ENCODE data around the gene CLCN5.

DNA sequence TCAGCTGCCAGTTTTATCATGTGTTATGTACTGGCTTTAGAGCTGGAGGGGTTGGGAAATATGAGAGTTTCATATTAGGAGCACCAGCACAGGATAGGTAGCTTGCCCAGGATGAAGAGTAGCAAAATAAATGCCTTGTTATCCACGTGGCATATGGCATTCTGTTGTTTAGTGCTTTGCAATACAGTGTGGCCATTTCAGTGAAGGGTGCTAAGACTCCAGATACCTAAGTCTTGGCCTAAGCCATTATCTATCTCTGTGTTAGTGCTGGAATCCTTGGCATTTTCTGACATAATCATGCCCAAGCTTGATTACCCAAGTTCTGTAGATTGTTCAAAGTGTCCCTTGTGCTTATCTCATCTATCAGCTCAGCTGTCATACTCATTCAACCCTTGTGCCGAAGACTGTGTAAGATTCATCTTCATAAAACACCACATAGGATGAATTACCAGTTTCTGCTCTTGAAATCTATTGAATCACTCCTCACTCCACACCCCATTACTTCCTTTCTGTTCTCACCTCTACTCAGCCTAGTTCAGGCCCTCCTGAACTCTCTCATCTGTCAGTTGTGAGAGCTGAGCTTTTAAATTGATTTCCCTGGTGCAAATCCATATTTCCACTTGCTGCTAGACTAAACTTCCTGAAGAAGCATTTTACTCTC lies 73.5 kb downstream of the CLCN5 start:
- TF ChIP-seq, protein P1, sequence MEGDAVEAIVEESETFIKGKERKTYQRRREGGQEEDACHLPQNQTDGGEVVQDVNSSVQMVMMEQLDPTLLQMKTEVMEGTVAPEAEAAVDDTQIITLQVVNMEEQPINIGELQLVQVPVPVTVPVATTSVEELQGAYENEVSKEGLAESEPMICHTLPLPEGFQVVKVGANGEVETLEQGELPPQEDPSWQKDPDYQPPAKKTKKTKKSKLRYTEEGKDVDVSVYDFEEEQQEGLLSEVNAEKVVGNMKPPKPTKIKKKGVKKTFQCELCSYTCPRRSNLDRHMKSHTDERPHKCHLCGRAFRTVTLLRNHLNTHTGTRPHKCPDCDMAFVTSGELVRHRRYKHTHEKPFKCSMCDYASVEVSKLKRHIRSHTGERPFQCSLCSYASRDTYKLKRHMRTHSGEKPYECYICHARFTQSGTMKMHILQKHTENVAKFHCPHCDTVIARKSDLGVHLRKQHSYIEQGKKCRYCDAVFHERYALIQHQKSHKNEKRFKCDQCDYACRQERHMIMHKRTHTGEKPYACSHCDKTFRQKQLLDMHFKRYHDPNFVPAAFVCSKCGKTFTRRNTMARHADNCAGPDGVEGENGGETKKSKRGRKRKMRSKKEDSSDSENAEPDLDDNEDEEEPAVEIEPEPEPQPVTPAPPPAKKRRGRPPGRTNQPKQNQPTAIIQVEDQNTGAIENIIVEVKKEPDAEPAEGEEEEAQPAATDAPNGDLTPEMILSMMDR (IDR thresholded peaks at IDR 0.05; ENCODE audit: borderline replicate concordance, extremely low read depth, low read length, poor library complexity, severe bottlenecking), result no peak
- no peak for TF ChIP-seq EZH2 (IDR thresholded peaks at IDR 0.05; ENCODE audit: borderline replicate concordance, low read depth, low read length, severe bottlenecking)

All from DND-41 (cell line).